NCI-H128 (cell line): ENCODE measurements around the gene TSPAN15.

Experiments used
- DNase-seq: peaks from one replicate; lab custom pipeline; 2025; ENCODE audit not compliant: unreplicated experiment; lab: John Stamatoyannopoulos, UW

Gene TSPAN15

GRCh38 chr10:69451209-69451783, at the start of gene TSPAN15:
TSS of gene TSPAN15 (plus strand) at chr10:69451465. CDS start at chr10:69451595, 130 bp downstream.
- DNase-seq: peak; percentile 67

GRCh38 chr10:69402386-69402785, 48.9 kb upstream of the TSPAN15 start:
- DNase-seq: no peak

- no peak for DNase-seq
Measured at GRCh38 chr10:69403066-69403465, 48.2 kb upstream of the TSPAN15 start.

- DNase-seq: no peak
Measured at GRCh38 chr10:69403519-69403918, 47.7 kb upstream of the TSPAN15 start.

GRCh38 chr10:69404786-69405185, 46.5 kb upstream of the TSPAN15 start:
- no peak for DNase-seq

DNA sequence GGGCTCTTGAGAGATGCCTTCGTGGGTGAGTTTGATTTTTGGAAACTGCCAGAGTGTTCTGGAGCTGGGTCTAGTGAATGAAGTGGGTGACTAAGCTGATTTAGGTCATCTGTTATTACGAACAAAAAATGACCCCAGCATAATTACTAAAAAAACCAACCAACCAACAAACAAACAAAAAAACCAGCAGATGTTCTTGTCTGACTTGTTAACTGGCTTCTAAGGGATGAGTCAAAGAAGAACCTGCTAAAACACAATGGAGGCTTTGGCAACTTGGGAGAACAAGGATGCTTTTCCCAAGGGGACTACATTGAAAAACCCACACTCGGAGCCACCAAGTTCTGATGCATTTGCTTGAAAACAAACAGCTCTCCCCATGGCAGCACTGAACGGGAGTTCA, 46.0 kb upstream of the TSPAN15 start:
- no peak for DNase-seq

DNA sequence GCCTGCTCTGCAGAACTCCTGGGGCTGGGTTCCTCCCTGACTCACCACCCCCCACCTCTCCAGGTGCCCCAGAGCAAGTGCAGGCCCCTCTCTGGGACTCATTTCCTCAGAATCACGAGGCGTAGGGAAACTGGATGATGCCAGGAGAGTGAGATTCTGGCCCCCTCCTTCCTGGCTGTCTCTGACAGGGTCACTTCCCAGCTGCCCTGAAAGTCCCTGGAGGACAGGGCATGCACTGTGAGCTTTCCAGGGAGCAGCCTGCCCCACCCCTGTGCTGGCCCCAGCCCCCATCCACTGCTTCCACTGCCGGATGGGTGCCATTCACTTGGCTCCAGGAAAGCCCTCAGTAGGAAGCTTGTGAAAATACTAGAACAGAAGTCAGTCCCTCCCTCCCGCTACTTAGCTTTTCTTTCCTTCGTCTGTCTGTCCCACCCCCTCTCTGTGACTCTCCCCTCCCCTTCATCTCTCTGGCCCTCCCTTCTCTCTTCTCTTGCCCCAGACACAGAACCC, 44.9 kb upstream of the TSPAN15 start:
- DNase-seq: no peak

DNA sequence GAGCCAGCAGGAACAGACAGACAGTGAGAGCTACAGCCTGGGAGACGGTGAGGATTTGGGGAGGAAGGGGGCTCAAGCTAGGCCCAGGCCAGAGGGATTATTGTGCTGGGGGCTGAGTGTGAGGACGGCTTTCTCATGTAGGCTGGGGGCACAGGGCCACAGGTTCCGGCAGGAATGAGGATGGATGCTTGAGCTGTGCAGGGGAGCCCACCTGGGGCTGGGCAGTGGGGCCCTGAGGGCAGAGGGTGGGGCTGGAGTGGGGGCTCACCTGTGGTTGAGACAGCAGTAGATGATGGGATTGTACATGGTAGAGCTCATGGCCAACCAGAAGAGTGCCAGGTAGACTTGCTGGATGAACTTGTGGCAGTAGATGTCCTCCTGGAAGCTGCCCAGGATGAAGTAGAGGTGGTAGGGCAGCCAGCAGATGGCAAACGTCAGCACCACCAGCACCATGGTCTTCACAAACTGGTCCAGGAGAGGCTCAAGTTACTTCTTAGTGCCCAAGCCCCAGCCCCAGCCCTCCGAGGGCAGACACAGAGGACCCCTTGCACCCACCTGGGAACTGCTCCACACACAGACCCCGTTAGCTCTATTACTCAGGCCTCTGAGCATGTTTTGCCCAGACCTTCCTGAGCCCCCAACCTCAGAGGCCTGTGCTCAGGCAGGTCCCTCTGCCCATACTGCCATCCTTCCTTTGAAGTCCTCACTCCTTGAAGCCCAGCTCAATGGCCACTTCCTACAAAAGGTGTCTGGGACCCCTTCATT, 44.3 kb upstream of the TSPAN15 start:
- DNase-seq: no peak

GRCh38 chr10:69407621-69408301, 43.5 kb upstream of the TSPAN15 start:
- no peak for DNase-seq

DNA sequence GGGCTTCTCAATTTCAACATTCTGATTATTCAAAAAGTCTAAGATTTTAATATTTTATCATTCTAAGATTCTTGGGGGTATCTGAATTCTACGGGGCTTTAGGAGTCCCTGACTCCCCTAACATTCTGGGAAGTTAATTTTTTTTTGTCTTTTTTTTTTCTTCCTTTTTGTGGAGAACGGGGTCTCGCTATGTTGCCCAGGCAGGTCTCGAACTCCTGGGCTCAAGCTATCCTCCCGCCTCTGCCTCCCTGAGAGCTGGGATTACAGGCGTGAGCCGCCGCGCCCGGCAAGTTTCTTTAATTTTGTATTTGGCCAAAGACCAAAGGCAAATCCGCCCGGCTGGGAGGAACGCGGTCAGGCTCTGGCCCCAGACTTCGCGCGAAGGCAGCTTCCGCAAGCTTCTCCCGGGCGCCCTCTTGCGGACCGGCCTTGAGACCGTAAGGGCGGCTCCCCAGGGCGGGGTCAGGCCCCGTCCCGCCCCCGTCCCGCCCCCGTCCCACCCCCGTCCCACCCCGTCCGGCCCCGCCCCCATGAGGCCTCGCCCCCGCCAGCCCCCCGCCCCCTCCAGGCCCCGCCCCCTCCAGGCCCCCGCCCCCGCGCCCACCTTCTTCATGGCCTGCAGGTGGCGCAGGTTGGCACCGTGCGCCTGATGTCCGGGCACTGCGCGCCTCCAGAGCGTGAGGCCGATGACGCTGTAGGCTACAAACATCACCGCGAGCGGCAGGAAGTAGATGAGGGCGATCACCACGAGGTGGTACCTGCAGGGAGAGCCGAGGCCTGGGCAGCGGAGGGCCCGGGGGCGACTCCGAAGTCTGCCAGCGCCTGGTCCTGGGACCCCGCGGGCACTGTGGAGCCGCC, 42.7 kb upstream of the TSPAN15 start:
- DNase-seq: peak; percentile 63

DNA sequence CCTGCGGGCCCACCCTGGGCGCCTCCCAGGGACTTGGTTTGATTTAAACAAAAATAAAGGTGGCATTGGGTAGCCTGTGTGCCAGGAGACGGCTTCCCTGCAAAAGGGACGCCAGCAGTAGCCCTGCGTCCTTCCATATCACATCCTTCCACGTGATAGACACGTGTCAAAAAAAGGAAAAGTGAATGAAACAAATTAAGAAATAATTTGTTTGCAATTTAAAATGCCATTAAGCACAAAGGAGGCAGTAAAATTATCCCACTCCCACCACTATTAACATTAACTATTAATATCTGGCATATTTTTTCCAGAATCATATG, 42.1 kb upstream of the TSPAN15 start:
- DNase-seq: no peak

- DNase-seq: no peak
Measured at GRCh38 chr10:69409968-69410367, 41.3 kb upstream of the TSPAN15 start.

- no peak for DNase-seq
Measured at GRCh38 chr10:69410487-69410886, 40.8 kb upstream of the TSPAN15 start.

GRCh38 chr10:69411476-69411875, 39.8 kb upstream of the TSPAN15 start:
- no peak for DNase-seq

GRCh38 chr10:69412232-69412790, 39.0 kb upstream of the TSPAN15 start:
- no peak for DNase-seq

GRCh38 chr10:69413221-69413865, 37.9 kb upstream of the TSPAN15 start:
- peak; percentile 1 for DNase-seq

DNA sequence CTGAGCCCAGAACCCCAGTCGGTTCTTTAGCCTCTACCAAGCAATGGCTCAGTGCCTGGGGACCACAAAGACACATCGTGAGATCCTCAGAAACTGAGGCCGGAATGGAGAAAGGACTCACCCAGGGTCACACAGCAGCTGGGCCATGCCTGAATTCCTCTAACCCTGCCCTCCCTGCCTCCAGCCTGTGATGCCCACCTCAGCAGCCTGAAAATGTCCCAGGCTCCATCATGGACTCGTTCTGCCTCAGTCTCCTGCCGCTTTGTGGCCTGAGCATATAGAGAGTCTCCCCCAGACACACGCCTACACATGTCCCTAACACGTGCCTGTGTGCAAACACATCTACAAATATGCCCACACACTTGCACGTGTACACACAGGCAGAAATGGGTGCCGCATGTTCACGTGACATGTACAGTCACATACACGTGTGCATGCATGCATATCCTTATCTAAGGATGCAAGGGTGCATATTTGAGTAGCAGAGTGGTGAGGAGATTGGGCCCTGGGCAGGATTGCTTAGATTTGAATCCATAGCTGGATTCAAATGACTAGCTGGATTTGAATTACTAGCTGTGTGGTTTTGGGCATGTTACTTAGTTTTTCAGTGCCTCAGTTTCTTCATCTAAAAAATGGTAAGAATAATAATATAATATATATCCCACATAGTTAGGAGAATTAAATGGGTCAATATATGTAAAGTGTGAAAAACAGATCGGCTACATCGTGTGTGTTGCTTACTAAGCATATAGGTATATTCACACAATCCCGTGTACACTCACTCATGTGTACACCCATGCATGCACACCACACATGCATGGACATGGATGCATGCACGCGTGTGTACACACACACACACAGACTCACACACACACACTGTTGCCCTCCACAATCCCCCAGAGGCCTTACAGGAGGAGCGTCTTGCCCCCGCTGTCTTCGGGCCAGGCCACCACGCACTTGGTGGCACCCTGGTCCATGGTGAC, 36.9 kb upstream of the TSPAN15 start:
- DNase-seq: no peak

- DNase-seq: no peak
Measured at GRCh38 chr10:69415049-69415448, 36.2 kb upstream of the TSPAN15 start.

DNA sequence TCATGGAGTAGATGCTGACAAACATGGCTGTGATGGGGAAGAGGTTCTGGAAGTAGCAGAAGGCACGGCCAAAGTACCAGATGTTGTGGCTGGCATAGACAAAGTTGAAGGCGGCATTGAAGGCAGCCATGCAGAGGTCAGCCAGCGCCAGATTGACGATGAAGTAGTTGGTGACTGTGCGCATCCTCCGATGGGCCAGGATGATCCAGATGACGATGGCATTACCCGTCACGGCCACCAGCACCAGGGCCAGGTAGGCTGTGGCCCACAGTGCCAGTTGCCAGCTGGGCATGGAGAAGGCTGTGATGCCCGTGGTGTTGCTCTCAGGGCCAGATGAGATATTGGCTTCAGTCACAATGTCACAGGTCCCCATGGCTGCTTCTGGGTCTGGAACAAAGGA, 35.3 kb upstream of the TSPAN15 start:
- no peak for DNase-seq
